SK-N-SH (cell line): ENCODE measurements around the gene FAM168A.

ENCODE experiments used
- CHD2 ChIP-seq: fragments of 150-350 bp; IDR thresholded peaks from 2 replicates; pipeline ENCODE4 v1.6.1; 2018; ENCODE audit warnings: low read length; ENCODE audit not compliant: partially characterized antibody
- CTCF ChIP-seq: fragments of 200-600 bp; sonication (generic); IDR thresholded peaks from 2 replicates; pipeline ENCODE4 v1.6.1; 2017; ENCODE audit warnings: antibody characterized with exemption, mild to moderate bottlenecking, moderate library complexity
- EZH2phosphoT487 ChIP-seq: fragments of 200-600 bp; sonication (generic); IDR thresholded peaks from 2 replicates; pipeline ENCODE4 v1.6.1; 2017; ENCODE audit warnings: low read depth, mixed run types, mild to moderate bottlenecking, antibody characterized with exemption, moderate library complexity, borderline replicate concordance
- FOXJ3 ChIP-seq: sonication (generic); formaldehyde crosslinking; IDR thresholded peaks from 2 replicates; pipeline ENCODE4 v1.5.1; 2020; ENCODE audit warnings: mild to moderate bottlenecking, missing genetic modification reagents
- GABPA ChIP-seq: IDR thresholded peaks from 2 replicates; pipeline ENCODE4 v1.4.0; 2012; ENCODE audit warnings: low read depth, mild to moderate bottlenecking
- JUND ChIP-seq: IDR thresholded peaks from 2 replicates; pipeline ENCODE4 v1.4.0; 2012
- MAX ChIP-seq: IDR thresholded peaks from 2 replicates; pipeline ENCODE4 v1.4.0; 2012; ENCODE audit warnings: low read depth
- POLR2AphosphoS5 ChIP-seq: IDR thresholded peaks from 2 replicates; pipeline ENCODE4 v1.6.1; 2012; ENCODE audit warnings: low read depth, low read length
- RAD21 ChIP-seq: IDR thresholded peaks from 2 replicates; pipeline ENCODE4 v1.6.1; 2012; ENCODE audit warnings: mild to moderate bottlenecking, low read length
- SIN3A ChIP-seq: IDR thresholded peaks from 2 replicates; pipeline ENCODE4 v1.6.1; 2012; ENCODE audit warnings: low read depth, mild to moderate bottlenecking, low read length, moderate library complexity, borderline replicate concordance
- TEAD4 ChIP-seq: IDR thresholded peaks from 2 replicates; pipeline ENCODE4 v1.4.0; 2012; ENCODE audit warnings: mild to moderate bottlenecking, borderline replicate concordance; ENCODE audit not compliant: insufficient read depth
- USF2 ChIP-seq: fragments of 150-350 bp; IDR thresholded peaks from 2 replicates; pipeline ENCODE4 v1.6.1; 2017; ENCODE audit warnings: antibody characterized with exemption, low read length, low read depth, borderline replicate concordance
- YY1 ChIP-seq: IDR thresholded peaks from 2 replicates; pipeline ENCODE4 v1.4.0; 2012; ENCODE audit warnings: low read depth, mild to moderate bottlenecking

GRCh38 chr11:73635721-73636120, 37.8 kb upstream of the FAM168A start:
- TF ChIP-seq CTCF (no peak), RAD21 (no peak), FOXJ3 (CRISPR knock-in tag) (no peak), EZH2phosphoT487 (no peak), TEAD4 (no peak), USF2 (no peak), JUND (no peak), YY1 (no peak), GABPA (no peak), SIN3A (no peak), POLR2AphosphoS5 (no peak), MAX (no peak), CHD2 (no peak)
